GM23338 (cell line): ENCODE results near the gene MYOC. TPM values are rescaled to one million over a fixed set of nuclear protein-coding genes. Genes with fewer than 3 reads are reported as not detected.

ENCODE experiments used
- ATAC-seq: fragments of 200-7000 bp; cut with Tn5 transposase; 3 replicates; pipeline ENCODE4 v1.9.1; 2020
- DNase-seq: peaks from one replicate; pipeline ENCODE4 v3.0.0-alpha.2; 2015; ENCODE audit warnings: low spot score
- H2AFZ ChIP-seq: fragments of 200-600 bp; sonication (generic); 2 replicates; pipeline ENCODE4 v1.8.0; 2016; ENCODE audit warnings: antibody characterized with exemption, mild to moderate bottlenecking, moderate library complexity
- H3F3A ChIP-seq: fragments of 200-600 bp; sonication (generic); replicated peaks from 2 replicates; pipeline ENCODE4 v1.8.0; 2017; ENCODE audit warnings: antibody characterized with exemption, mixed run types, low read depth
- H3K27ac ChIP-seq: fragments of 200-600 bp; sonication (generic); 2 replicates; pipeline ENCODE4 v1.6.1; 2016; ENCODE audit warnings: low read depth
- H3K27me3 ChIP-seq: fragments of 200-600 bp; sonication (generic); 2 replicates; pipeline ENCODE4 v1.8.0; 2016; ENCODE audit warnings: mild to moderate bottlenecking, mixed run types, moderate library complexity; ENCODE audit not compliant: insufficient read depth
- H3K36me3 ChIP-seq: fragments of 200-600 bp; sonication (generic); 2 replicates; pipeline ENCODE4 v1.8.0; 2016; ENCODE audit warnings: mild to moderate bottlenecking; ENCODE audit not compliant: insufficient read depth
- H3K4me1 ChIP-seq: fragments of 200-600 bp; sonication (generic); 2 replicates; pipeline ENCODE4 v1.8.0; 2016; ENCODE audit warnings: mild to moderate bottlenecking, moderate library complexity; ENCODE audit not compliant: insufficient read depth
- H3K4me2 ChIP-seq: fragments of 200-600 bp; sonication (generic); 2 replicates; pipeline ENCODE4 v1.7.1; 2017; ENCODE audit warnings: mixed run types
- H3K4me3 ChIP-seq: fragments of 200-600 bp; sonication (generic); 2 replicates; pipeline ENCODE4 v1.6.1; 2016; ENCODE audit warnings: mixed run types
- H3K79me2 ChIP-seq: fragments of 200-600 bp; sonication (generic); replicated peaks from 2 replicates; pipeline ENCODE4 v1.8.0; 2017; ENCODE audit warnings: mild to moderate bottlenecking; ENCODE audit not compliant: insufficient read depth
- H3K9me2 ChIP-seq: fragments of 200-600 bp; sonication (generic); 2 replicates; pipeline ENCODE4 v1.8.0; 2017; ENCODE audit not compliant: insufficient read depth
- H4K20me1 ChIP-seq: fragments of 200-600 bp; sonication (generic); replicated peaks from 2 replicates; pipeline ENCODE4 v1.8.0; 2017; ENCODE audit warnings: mild to moderate bottlenecking; ENCODE audit not compliant: insufficient read depth
- H3K27ac Mint-ChIP-seq: 2 replicates; pipeline ENCODE4 v1.8.0; 2020; ENCODE audit warnings: inconsistent platforms, mild to moderate bottlenecking, moderate library complexity, mixed read lengths
- H3K27me3 Mint-ChIP-seq: 3 replicates; pipeline ENCODE4 v1.8.0; 2022; ENCODE audit warnings: low read depth, mild to moderate bottlenecking, moderate library complexity, mixed read lengths, inconsistent platforms; ENCODE audit not compliant: insufficient read depth, poor library complexity
- H3K36me3 Mint-ChIP-seq: 3 replicates; pipeline ENCODE4 v1.8.0; 2021; ENCODE audit warnings: low read depth, mild to moderate bottlenecking, inconsistent platforms, moderate library complexity, mixed read lengths
- H3K4me1 Mint-ChIP-seq: 3 replicates; pipeline ENCODE4 v1.8.0; 2020; ENCODE audit warnings: mild to moderate bottlenecking, inconsistent platforms, mixed read lengths
- H3K4me3 Mint-ChIP-seq: 3 replicates; pipeline ENCODE4 v1.8.0; 2021; ENCODE audit warnings: moderate library complexity, mild to moderate bottlenecking, inconsistent platforms, mixed read lengths
- H3K9me3 Mint-ChIP-seq: 3 replicates; pipeline ENCODE4 v1.8.0; 2020; ENCODE audit warnings: moderate library complexity, mild to moderate bottlenecking, inconsistent platforms, mixed read lengths
- CREB1 ChIP-seq: fragments of 250-450 bp; sonication (Bioruptor Pico); IDR thresholded peaks from 2 replicates; pipeline ENCODE4 v1.5.0; 2020; ENCODE audit warnings: low read depth, mild to moderate bottlenecking, moderate library complexity
- EZH2 ChIP-seq: fragments of 200-600 bp; sonication (generic); IDR thresholded peaks from one replicate; pipeline ENCODE4 v1.8.0; 2017; ENCODE audit warnings: antibody characterized with exemption, mild to moderate bottlenecking, low read depth; ENCODE audit not compliant: unreplicated experiment
- EZH2phosphoT487 ChIP-seq: fragments of 200-600 bp; sonication (generic); IDR thresholded peaks from one replicate; pipeline ENCODE4 v1.8.1; 2018; ENCODE audit warnings: antibody characterized with exemption; ENCODE audit not compliant: unreplicated experiment
- JUNB ChIP-seq: IDR thresholded peaks from one replicate; pipeline ENCODE4 v1.6.1; 2016; ENCODE audit warnings: antibody characterized with exemption; ENCODE audit not compliant: unreplicated experiment
- NANOG ChIP-seq: IDR thresholded peaks from 2 replicates; pipeline ENCODE4 v1.6.1; 2016; ENCODE audit warnings: antibody characterized with exemption, borderline replicate concordance
- POLR2AphosphoS5 ChIP-seq: IDR thresholded peaks from 2 replicates; pipeline ENCODE4 v1.6.1; 2016; ENCODE audit warnings: antibody characterized with exemption, low read depth
- STAT1 ChIP-seq: IDR thresholded peaks from one replicate; pipeline ENCODE4 v1.6.1; 2016; ENCODE audit warnings: antibody characterized with exemption; ENCODE audit not compliant: unreplicated experiment
- ZNF114 ChIP-seq: fragments of 250-450 bp; sonication (Bioruptor Pico); IDR thresholded peaks from 2 replicates; pipeline ENCODE4 v1.5.0; 2020; ENCODE audit warnings: mild to moderate bottlenecking, moderate library complexity
- ZNF331 ChIP-seq: fragments of 250-450 bp; sonication (Bioruptor Pico); IDR thresholded peaks from 2 replicates; pipeline ENCODE4 v1.5.0; 2020; ENCODE audit warnings: low read depth, mild to moderate bottlenecking, moderate library complexity
- polyA plus RNA-seq: library from polyadenylated mRNA; unstranded; fragments of >200 nt; fragmentation: Nextera tagmentation; extraction: Ambion mirVana; gene quantifications from 2 replicates; pipeline ENCODE4 v1.2.1, GENCODE V29; 2016
- total RNA-seq: library from RNA; depleted of rRNA; stranded (reverse); fragments of >200 nt; shearing (Covaris generic); gene quantifications from 2 replicates; pipeline ENCODE4 v1.2.3, GENCODE V29; 2014
- TF ChIP-seq, protein P1 (sequence below): IDR thresholded peaks from one replicate; pipeline ENCODE4 v1.6.1; 2018; ENCODE audit warnings: antibody characterized with exemption; ENCODE audit not compliant: unreplicated experiment
- TF ChIP-seq, protein P2 (sequence below), 2 experiments: fragments of 200-600 bp in 1 of 2; sonication (generic) in 1 of 2; conservative IDR thresholded peaks; 2 replicates each; pipeline versions ENCODE4 v1.5.1 to v1.6.1; 2016 to 2017; ENCODE audit warnings: antibody characterized with exemption in 2 of 2, low read depth in 2 of 2, mild to moderate bottlenecking in 2 of 2, moderate library complexity in 1 of 2
- TF ChIP-seq, protein P3 (sequence below): IDR thresholded peaks from 2 replicates; pipeline ENCODE4 v1.6.1; 2016; ENCODE audit warnings: antibody characterized with exemption

MYOC gene
- total and polyA plus RNA-seq, 2 experiments from 2014 or later: not detected

DNA sequence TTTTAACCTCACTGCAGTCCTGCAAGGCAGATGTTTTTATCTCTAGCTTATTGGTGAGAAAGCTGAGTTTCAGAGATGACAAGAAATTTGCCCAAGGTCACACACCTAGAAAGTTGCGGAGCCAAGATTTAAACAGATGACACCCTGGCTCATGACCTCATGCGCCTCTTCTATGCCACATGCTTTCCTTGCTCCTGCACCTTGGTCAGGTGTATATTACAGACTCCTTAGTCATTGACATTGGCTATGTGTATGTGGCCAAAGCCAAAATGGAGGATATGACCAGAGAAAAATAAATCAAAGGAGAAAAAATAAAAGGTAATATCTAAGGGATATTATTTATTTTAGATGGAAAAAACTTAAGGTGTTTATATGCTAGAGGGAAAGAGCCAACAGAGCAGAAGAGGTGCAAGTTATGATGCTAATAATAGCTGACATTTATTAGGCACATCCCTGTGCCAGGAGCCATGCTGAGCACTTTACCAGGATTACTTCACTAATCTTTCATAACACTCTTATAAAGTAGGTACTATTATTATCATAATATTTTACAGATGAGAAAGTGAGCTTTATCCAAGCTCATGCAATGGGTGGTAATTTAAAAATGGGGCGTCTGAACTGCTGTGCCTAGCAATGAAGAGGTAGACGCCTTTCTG lies 13.8 kb upstream of the MYOC start:
- Histone ChIP-seq H3K9me2 (no peaks in the 10 kb centered on the region), H3K4me1 (peaks cover 3% of the 10 kb centered on the region; the same call in 1 of the 2 replicates), H4K20me1 (no peaks in the 10 kb centered on the region), H3K4me2 (no peak overlapping the region), H2AFZ (peak overlapping the region; percentile 43; the same call in 1 of the 2 replicates), H3K4me3 (no peak overlapping the region), H3K27ac (no peak overlapping the region), H3K36me3 (no peaks in the 10 kb centered on the region), H3F3A (no peaks in the 10 kb centered on the region), H3K79me2 (no peaks in the 10 kb centered on the region), H3K27me3 (no peaks in the 10 kb centered on the region)
- DNase-seq (no peak), ATAC-seq (no peak)
- no peaks in the 10 kb centered on the region for H3K36me3 Mint-ChIP-seq
- peaks cover 2% of the 10 kb centered on the region; the same call in 1 of the 3 replicates for H3K9me3 Mint-ChIP-seq
- TF ChIP-seq, protein P1, sequence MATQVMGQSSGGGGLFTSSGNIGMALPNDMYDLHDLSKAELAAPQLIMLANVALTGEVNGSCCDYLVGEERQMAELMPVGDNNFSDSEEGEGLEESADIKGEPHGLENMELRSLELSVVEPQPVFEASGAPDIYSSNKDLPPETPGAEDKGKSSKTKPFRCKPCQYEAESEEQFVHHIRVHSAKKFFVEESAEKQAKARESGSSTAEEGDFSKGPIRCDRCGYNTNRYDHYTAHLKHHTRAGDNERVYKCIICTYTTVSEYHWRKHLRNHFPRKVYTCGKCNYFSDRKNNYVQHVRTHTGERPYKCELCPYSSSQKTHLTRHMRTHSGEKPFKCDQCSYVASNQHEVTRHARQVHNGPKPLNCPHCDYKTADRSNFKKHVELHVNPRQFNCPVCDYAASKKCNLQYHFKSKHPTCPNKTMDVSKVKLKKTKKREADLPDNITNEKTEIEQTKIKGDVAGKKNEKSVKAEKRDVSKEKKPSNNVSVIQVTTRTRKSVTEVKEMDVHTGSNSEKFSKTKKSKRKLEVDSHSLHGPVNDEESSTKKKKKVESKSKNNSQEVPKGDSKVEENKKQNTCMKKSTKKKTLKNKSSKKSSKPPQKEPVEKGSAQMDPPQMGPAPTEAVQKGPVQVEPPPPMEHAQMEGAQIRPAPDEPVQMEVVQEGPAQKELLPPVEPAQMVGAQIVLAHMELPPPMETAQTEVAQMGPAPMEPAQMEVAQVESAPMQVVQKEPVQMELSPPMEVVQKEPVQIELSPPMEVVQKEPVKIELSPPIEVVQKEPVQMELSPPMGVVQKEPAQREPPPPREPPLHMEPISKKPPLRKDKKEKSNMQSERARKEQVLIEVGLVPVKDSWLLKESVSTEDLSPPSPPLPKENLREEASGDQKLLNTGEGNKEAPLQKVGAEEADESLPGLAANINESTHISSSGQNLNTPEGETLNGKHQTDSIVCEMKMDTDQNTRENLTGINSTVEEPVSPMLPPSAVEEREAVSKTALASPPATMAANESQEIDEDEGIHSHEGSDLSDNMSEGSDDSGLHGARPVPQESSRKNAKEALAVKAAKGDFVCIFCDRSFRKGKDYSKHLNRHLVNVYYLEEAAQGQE: no peak
- no peak for TF ChIP-seq STAT1
- TF ChIP-seq POLR2AphosphoS5: no peak
- H3K27me3 Mint-ChIP-seq: no peaks in the 10 kb centered on the region
- H3K4me1 Mint-ChIP-seq: peaks cover 3% of the 10 kb centered on the region
- no peak overlapping the region for H3K4me3 Mint-ChIP-seq
- H3K27ac Mint-ChIP-seq: no peak overlapping the region

DNA sequence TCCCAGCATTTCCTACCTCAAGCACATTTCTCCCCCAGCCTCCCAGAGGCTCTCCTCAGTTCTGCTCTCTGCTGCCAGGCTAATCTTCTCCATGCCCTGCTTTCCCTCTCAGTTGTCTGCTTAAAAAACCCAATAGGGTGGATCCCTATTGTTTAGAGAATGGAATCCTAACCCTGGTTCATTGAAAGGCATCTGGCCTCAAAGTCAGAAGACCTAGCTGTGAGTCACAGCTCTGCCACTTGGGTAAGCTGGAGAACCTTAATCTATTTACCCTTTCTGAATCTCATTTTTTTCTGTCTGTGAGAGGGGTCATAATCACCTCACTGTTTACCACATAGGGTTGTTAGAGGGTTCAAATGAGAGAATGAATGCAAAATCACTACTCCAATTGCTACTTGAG lies 12.5 kb upstream of the MYOC start:
- no peaks in the 10 kb centered on the region for H3K9me2 ChIP-seq
- no peak overlapping the region for H3K4me2 ChIP-seq
- H3K4me1 ChIP-seq: peaks cover 4% of the 10 kb centered on the region; the same call in 1 of the 2 replicates
- Mint-ChIP-seq H3K9me3 (no peaks in the 10 kb centered on the region), H3K4me3 (no peak overlapping the region), H3K27ac (no peak overlapping the region), H3K27me3 (no peaks in the 10 kb centered on the region), H3K36me3 (no peaks in the 10 kb centered on the region), H3K4me1 (peaks cover 12% of the 10 kb centered on the region)
- DNase-seq (no peak), ATAC-seq (no peak)
- no peaks in the 10 kb centered on the region for H3F3A ChIP-seq
- no peaks in the 10 kb centered on the region for H3K27me3 ChIP-seq
- H4K20me1 ChIP-seq: no peaks in the 10 kb centered on the region
- H3K79me2 ChIP-seq: no peaks in the 10 kb centered on the region
- no peak overlapping the region for H3K27ac ChIP-seq
- H3K36me3 ChIP-seq: no peaks in the 10 kb centered on the region
- H3K4me3 ChIP-seq: no peak overlapping the region
- H2AFZ ChIP-seq: peak overlapping the region; percentile 56
- TF ChIP-seq EZH2 (no peak), NANOG (no peak), CREB1 (no peak), JUNB (no peak), POLR2AphosphoS5 (no peak), ZNF114 (no peak), EZH2phosphoT487 (no peak), ZNF331 (no peak)
- TF ChIP-seq, protein P1: no peak
- TF ChIP-seq, protein P2, sequence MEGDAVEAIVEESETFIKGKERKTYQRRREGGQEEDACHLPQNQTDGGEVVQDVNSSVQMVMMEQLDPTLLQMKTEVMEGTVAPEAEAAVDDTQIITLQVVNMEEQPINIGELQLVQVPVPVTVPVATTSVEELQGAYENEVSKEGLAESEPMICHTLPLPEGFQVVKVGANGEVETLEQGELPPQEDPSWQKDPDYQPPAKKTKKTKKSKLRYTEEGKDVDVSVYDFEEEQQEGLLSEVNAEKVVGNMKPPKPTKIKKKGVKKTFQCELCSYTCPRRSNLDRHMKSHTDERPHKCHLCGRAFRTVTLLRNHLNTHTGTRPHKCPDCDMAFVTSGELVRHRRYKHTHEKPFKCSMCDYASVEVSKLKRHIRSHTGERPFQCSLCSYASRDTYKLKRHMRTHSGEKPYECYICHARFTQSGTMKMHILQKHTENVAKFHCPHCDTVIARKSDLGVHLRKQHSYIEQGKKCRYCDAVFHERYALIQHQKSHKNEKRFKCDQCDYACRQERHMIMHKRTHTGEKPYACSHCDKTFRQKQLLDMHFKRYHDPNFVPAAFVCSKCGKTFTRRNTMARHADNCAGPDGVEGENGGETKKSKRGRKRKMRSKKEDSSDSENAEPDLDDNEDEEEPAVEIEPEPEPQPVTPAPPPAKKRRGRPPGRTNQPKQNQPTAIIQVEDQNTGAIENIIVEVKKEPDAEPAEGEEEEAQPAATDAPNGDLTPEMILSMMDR (conservative IDR thresholded peaks at IDR 0.05; ENCODE audit: low read depth in 2 of 2): no peak
- TF ChIP-seq, protein P3, sequence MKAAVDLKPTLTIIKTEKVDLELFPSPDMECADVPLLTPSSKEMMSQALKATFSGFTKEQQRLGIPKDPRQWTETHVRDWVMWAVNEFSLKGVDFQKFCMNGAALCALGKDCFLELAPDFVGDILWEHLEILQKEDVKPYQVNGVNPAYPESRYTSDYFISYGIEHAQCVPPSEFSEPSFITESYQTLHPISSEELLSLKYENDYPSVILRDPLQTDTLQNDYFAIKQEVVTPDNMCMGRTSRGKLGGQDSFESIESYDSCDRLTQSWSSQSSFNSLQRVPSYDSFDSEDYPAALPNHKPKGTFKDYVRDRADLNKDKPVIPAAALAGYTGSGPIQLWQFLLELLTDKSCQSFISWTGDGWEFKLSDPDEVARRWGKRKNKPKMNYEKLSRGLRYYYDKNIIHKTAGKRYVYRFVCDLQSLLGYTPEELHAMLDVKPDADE: no peak
